ENCODE measurements around the gene FOXJ3.

FOXJ3 gene

GRCh38 chr1:42272920-42273319 is 62.1 kb downstream of the FOXJ3 start:
- POLR2A ChIA-PET, result no interaction called here
- no peak for DNase-seq (ENCODE audit: extremely low spot score)
- CTCF ChIA-PET, result interaction anchor here (1.2 to 1.3 kb wide), 2 partner anchors 11 to 99 kb away, joined by 3 to 4 read pairs; no protein-coding TSS in a partner anchor
- TF ChIP-seq CTCF (IDR thresholded peaks at IDR 0.05; ENCODE audit: control extremely low read depth, extremely low read depth, low read depth, missing control alignments), result no peak

GRCh38 chr1:42267904-42268303 is 67.1 kb downstream of the FOXJ3 start:
- POLR2A ChIA-PET, result no interaction called here
- CTCF ChIA-PET, result no interaction called here
- DNase-seq (ENCODE audit: extremely low spot score), result no peak
- no peak for TF ChIP-seq CTCF (IDR thresholded peaks at IDR 0.05; ENCODE audit: control extremely low read depth, extremely low read depth, low read depth, missing control alignments)

GRCh38 chr1:42266253-42267135 is 68.5 kb downstream of the FOXJ3 start:
- no peak for TF ChIP-seq CTCF (IDR thresholded peaks at IDR 0.05; ENCODE audit: control extremely low read depth, extremely low read depth, low read depth, missing control alignments)
- no peak for DNase-seq (ENCODE audit: extremely low spot score)
- CTCF ChIA-PET, result interaction anchor here (0.8 to 1.2 kb wide), 6 partner anchors 8 to 93 kb away, joined by 3 to 4 read pairs (median 3); no protein-coding TSS in a partner anchor
- POLR2A ChIA-PET, result no interaction called here

GRCh38 chr1:42264511-42265190 is 70.4 kb downstream of the FOXJ3 start:
- CTCF ChIA-PET, result interaction anchor here (0.9 to 1.4 kb wide), 3 partner anchors 9 to 52 kb away, joined by 3 to 4 read pairs (median 3); no protein-coding TSS in a partner anchor
- DNase-seq (ENCODE audit: extremely low spot score), result no peak
- POLR2A ChIA-PET, result no interaction called here
- TF ChIP-seq CTCF (IDR thresholded peaks at IDR 0.05; ENCODE audit: control extremely low read depth, extremely low read depth, low read depth, missing control alignments), result no peak

- TF ChIP-seq CTCF (IDR thresholded peaks at IDR 0.05; ENCODE audit: control extremely low read depth, extremely low read depth, low read depth, missing control alignments), result no peak
- ChIA-PET CTCF (interaction anchor here (2.0 kb wide), 1 partner anchor 15 kb away, joined by 8 read pairs; no protein-coding TSS in a partner anchor), POLR2A (no interaction called here)
- DNase-seq (ENCODE audit: extremely low spot score), result no peak
Measured at GRCh38 chr1:42263019-42263418, 72.0 kb downstream of the FOXJ3 start.

GRCh38 chr1:42260376-42261070 is 74.5 kb downstream of the FOXJ3 start:
- POLR2A ChIA-PET, result no interaction called here
- no peak for TF ChIP-seq CTCF (IDR thresholded peaks at IDR 0.05; ENCODE audit: control extremely low read depth, extremely low read depth, low read depth, missing control alignments)
- CTCF ChIA-PET, result interaction anchor here (1.0 to 1.8 kb wide), 5 partner anchors 12 to 113 kb away, joined by 3 to 4 read pairs (median 3); no protein-coding TSS in a partner anchor
- DNase-seq (ENCODE audit: extremely low spot score), result no peak

Measured in GM10248 (cell line).